HEK293 (cell line): ENCODE results near the gene FAM118A.

ENCODE experiments used
- AEBP2 ChIP-seq: fragments of 450-650 bp; formaldehyde crosslinking; IDR thresholded peaks from 2 replicates; pipeline ENCODE4 v1.5.1; 2016; ENCODE audit warnings: missing biosample characterization, missing genetic modification characterization, borderline replicate concordance
- HOXA7 ChIP-seq: sonication (generic); formaldehyde crosslinking; IDR thresholded peaks from 2 replicates; pipeline ENCODE4 v1.8.1; 2022; ENCODE audit warnings: missing genetic modification reagents, borderline replicate concordance
- IKZF3 ChIP-seq: fragments of 450-650 bp; IDR thresholded peaks from 2 replicates; pipeline ENCODE4 v1.5.0; 2018; ENCODE audit warnings: missing biosample characterization, mild to moderate bottlenecking, missing genetic modification characterization, moderate library complexity
- REPIN1 ChIP-seq: fragments of 450-650 bp; formaldehyde crosslinking; IDR thresholded peaks from 2 replicates; pipeline ENCODE4 v1.5.1; 2017; ENCODE audit warnings: missing biosample characterization, missing genetic modification characterization, low read depth
- SP2 ChIP-seq: fragments of 450-650 bp; formaldehyde crosslinking; IDR thresholded peaks from 2 replicates; pipeline ENCODE4 v1.5.1; 2016; ENCODE audit warnings: missing biosample characterization, missing genetic modification characterization
- ZBTB26 ChIP-seq: fragments of 450-650 bp; formaldehyde crosslinking; optimal IDR thresholded peaks from 2 replicates; pipeline ENCODE3; 2016; ENCODE audit warnings: missing biosample characterization, mild to moderate bottlenecking, missing genetic modification characterization
- ZBTB8A ChIP-seq: fragments of 450-650 bp; formaldehyde crosslinking; IDR thresholded peaks from 2 replicates; pipeline ENCODE4 v1.5.1; 2016; ENCODE audit warnings: missing biosample characterization, missing genetic modification characterization
- ZFHX2 ChIP-seq: fragments of 450-650 bp; formaldehyde crosslinking; conservative IDR thresholded peaks from 2 replicates; pipeline ENCODE4 v1.5.1; 2016; ENCODE audit warnings: missing biosample characterization, missing genetic modification characterization
- ZNF214 ChIP-seq: fragments of 450-650 bp; formaldehyde crosslinking; IDR thresholded peaks from 2 replicates; pipeline ENCODE4 v1.5.1; 2017; ENCODE audit warnings: missing biosample characterization, mild to moderate bottlenecking, missing genetic modification characterization, borderline replicate concordance
- ZNF248 ChIP-seq: fragments of 450-650 bp; formaldehyde crosslinking; IDR thresholded peaks from 2 replicates; pipeline ENCODE4 v1.5.1; 2017; ENCODE audit warnings: missing biosample characterization, missing genetic modification characterization
- ZNF518A ChIP-seq: fragments of 450-650 bp; formaldehyde crosslinking; conservative IDR thresholded peaks from 2 replicates; pipeline ENCODE4 v1.5.1; 2016; ENCODE audit warnings: low read depth, missing biosample characterization, missing genetic modification characterization
- ZNF548 ChIP-seq: fragments of 450-650 bp; formaldehyde crosslinking; IDR thresholded peaks from 2 replicates; pipeline ENCODE4 v1.5.1; 2016; ENCODE audit warnings: missing biosample characterization, missing genetic modification characterization
- ZNF621 ChIP-seq: fragments of 450-650 bp; formaldehyde crosslinking; IDR thresholded peaks from 2 replicates; pipeline ENCODE4 v1.5.1; 2017; ENCODE audit warnings: missing biosample characterization, missing genetic modification characterization
- ZNF639 ChIP-seq: fragments of 450-650 bp; formaldehyde crosslinking; IDR thresholded peaks from 2 replicates; pipeline ENCODE4 v1.5.1; 2016; ENCODE audit warnings: missing biosample characterization, missing genetic modification characterization
- ZNF670 ChIP-seq: fragments of 450-650 bp; formaldehyde crosslinking; IDR thresholded peaks from 2 replicates; pipeline ENCODE4 v1.5.1; 2016; ENCODE audit warnings: missing biosample characterization, missing genetic modification characterization, low read depth
- ZNF768 ChIP-seq: fragments of 450-650 bp; formaldehyde crosslinking; IDR thresholded peaks from 2 replicates; pipeline ENCODE4 v1.5.1; 2018; ENCODE audit warnings: missing biosample characterization, mild to moderate bottlenecking, missing genetic modification characterization
- ZSCAN23 ChIP-seq: fragments of 450-650 bp; formaldehyde crosslinking; IDR thresholded peaks from 2 replicates; pipeline ENCODE4 v1.5.1; 2016; ENCODE audit warnings: missing biosample characterization, missing genetic modification characterization
- TF ChIP-seq, protein P1 (sequence below): fragments of 450-650 bp; formaldehyde crosslinking; IDR thresholded peaks from 2 replicates; pipeline ENCODE4 v1.5.0; 2017; ENCODE audit warnings: missing biosample characterization, missing genetic modification characterization, borderline replicate concordance
- TF ChIP-seq, protein P2 (sequence below): sonication (generic); formaldehyde crosslinking; IDR thresholded peaks from 2 replicates; pipeline ENCODE4 v1.8.1; 2022; ENCODE audit warnings: mild to moderate bottlenecking, moderate library complexity, missing genetic modification reagents
- TF ChIP-seq, protein P3 (sequence below): fragments of 450-650 bp; formaldehyde crosslinking; IDR thresholded peaks from 2 replicates; pipeline ENCODE4 v1.5.1; 2016; ENCODE audit warnings: missing biosample characterization, missing genetic modification characterization
- TF ChIP-seq, protein P4 (sequence below): fragments of 450-650 bp; formaldehyde crosslinking; IDR thresholded peaks from 2 replicates; pipeline ENCODE4 v1.5.1; 2016; ENCODE audit warnings: missing biosample characterization, missing genetic modification characterization

The FAM118A gene

GRCh38 chr22:45309422-45310227, at the start of gene FAM118A (continued):
- TF ChIP-seq, protein P1, sequence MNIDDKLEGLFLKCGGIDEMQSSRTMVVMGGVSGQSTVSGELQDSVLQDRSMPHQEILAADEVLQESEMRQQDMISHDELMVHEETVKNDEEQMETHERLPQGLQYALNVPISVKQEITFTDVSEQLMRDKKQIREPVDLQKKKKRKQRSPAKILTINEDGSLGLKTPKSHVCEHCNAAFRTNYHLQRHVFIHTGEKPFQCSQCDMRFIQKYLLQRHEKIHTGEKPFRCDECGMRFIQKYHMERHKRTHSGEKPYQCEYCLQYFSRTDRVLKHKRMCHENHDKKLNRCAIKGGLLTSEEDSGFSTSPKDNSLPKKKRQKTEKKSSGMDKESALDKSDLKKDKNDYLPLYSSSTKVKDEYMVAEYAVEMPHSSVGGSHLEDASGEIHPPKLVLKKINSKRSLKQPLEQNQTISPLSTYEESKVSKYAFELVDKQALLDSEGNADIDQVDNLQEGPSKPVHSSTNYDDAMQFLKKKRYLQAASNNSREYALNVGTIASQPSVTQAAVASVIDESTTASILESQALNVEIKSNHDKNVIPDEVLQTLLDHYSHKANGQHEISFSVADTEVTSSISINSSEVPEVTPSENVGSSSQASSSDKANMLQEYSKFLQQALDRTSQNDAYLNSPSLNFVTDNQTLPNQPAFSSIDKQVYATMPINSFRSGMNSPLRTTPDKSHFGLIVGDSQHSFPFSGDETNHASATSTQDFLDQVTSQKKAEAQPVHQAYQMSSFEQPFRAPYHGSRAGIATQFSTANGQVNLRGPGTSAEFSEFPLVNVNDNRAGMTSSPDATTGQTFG, result no peak
- TF ChIP-seq ZNF248 (tag by site-specific recombination) (no peak), ZNF639 (no peak), AEBP2 (no peak), ZNF518A (tag by site-specific recombination) (no peak), HOXA7 (CRISPR knock-in tag) (no peak), ZNF214 (tag by site-specific recombination) (no peak), ZBTB26 (tag by site-specific recombination) (peak; percentile 91), REPIN1 (no peak), ZFHX2 (tag by site-specific recombination) (peak; percentile 71), ZSCAN23 (tag by site-specific recombination) (no peak), ZNF548 (tag by site-specific recombination) (no peak; the same call in 1 of the 2 replicates), ZNF670 (tag by site-specific recombination) (no peak), ZBTB8A (tag by site-specific recombination) (peak; percentile 34; the same call in 1 of the 2 replicates), SP2 (peak; percentile 80), IKZF3 (peak; percentile 57; the same call in 1 of the 2 replicates), ZNF621 (tag by site-specific recombination) (no peak), ZNF768 (tag by site-specific recombination) (no peak)
- TF ChIP-seq, protein P2, sequence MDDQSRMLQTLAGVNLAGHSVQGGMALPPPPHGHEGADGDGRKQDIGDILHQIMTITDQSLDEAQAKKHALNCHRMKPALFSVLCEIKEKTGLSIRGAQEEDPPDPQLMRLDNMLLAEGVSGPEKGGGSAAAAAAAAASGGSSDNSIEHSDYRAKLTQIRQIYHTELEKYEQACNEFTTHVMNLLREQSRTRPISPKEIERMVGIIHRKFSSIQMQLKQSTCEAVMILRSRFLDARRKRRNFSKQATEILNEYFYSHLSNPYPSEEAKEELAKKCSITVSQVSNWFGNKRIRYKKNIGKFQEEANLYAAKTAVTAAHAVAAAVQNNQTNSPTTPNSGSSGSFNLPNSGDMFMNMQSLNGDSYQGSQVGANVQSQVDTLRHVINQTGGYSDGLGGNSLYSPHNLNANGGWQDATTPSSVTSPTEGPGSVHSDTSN (CRISPR knock-in tag), result peak; percentile 82; the same call in 1 of the 2 replicates
- TF ChIP-seq, protein P3, sequence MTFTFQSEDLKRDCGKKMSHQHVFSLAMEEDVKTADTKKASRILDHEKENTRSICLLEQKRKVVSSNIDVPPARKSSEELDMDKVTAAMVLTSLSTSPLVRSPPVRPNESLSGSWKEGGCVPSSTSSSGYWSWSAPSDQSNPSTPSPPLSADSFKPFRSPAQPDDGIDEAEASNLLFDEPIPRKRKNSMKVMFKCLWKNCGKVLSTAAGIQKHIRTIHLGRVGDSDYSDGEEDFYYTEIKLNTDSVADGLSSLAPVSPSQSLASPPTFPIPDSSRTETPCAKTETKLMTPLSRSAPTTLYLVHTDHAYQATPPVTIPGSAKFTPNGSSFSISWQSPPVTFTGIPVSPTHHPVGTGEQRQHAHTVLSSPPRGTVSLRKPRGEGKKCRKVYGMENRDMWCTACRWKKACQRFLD (tag by site-specific recombination), result no peak
- TF ChIP-seq, protein P4, sequence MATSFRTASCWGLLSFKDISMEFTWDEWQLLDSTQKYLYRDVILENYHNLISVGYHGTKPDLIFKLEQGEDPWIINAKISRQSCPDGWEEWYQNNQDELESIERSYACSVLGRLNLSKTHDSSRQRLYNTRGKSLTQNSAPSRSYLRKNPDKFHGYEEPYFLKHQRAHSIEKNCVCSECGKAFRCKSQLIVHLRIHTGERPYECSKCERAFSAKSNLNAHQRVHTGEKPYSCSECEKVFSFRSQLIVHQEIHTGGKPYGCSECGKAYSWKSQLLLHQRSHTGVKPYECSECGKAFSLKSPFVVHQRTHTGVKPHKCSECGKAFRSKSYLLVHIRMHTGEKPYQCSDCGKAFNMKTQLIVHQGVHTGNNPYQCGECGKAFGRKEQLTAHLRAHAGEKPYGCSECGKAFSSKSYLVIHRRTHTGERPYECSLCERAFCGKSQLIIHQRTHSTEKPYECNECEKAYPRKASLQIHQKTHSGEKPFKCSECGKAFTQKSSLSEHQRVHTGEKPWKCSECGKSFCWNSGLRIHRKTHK, result no peak
